Neural progenitor cell (in vitro differentiated cells): ENCODE data around the gene RAET1G. TPM values are rescaled to one million over a fixed set of nuclear protein-coding genes. Genes with fewer than 3 reads are reported as not detected.

Experiments
- DNase-seq: peaks from one replicate; pipeline ENCODE4 v3.0.0-alpha.2; 2016; ENCODE audit warnings: low spot score
- H2AFZ ChIP-seq: fragments of 200-600 bp; sonication (generic); replicated peaks from 2 replicates; pipeline ENCODE4 v1.6.1; 2016; ENCODE audit warnings: antibody characterized with exemption
- H3F3A ChIP-seq: fragments of 200-600 bp; sonication (generic); 2 replicates; pipeline ENCODE4 v1.6.1; 2016; ENCODE audit warnings: antibody characterized with exemption, low read depth
- H3K27ac ChIP-seq: fragments of 200-600 bp; sonication (generic); 2 replicates; pipeline ENCODE4 v1.5.1; 2016; ENCODE audit warnings: mild to moderate bottlenecking
- H3K27me3 ChIP-seq: fragments of 200-600 bp; sonication (generic); 2 replicates; pipeline ENCODE4 v1.6.1; 2016; ENCODE audit warnings: mild to moderate bottlenecking, moderate library complexity
- H3K36me3 ChIP-seq: fragments of 200-600 bp; sonication (generic); 2 replicates; pipeline ENCODE4 v1.5.1; 2016
- H3K4me1 ChIP-seq: fragments of 200-600 bp; sonication (generic); 2 replicates; pipeline ENCODE4 v1.6.1; 2016; ENCODE audit warnings: mixed run types
- H3K4me2 ChIP-seq: fragments of 200-600 bp; sonication (generic); 2 replicates; pipeline ENCODE4 v1.6.1; 2016
- H3K4me3 ChIP-seq: fragments of 200-600 bp; sonication (generic); 2 replicates; pipeline ENCODE4 v1.5.1; 2016
- H3K79me2 ChIP-seq: fragments of 200-600 bp; sonication (generic); 2 replicates; pipeline ENCODE4 v1.6.1; 2016; ENCODE audit warnings: low read depth
- H3K9ac ChIP-seq: fragments of 200-600 bp; sonication (generic); 2 replicates; pipeline ENCODE4 v1.6.1; 2016
- H3K9me3 ChIP-seq: fragments of 200-600 bp; sonication (generic); 2 replicates; pipeline ENCODE4 v1.5.1; 2016; ENCODE audit warnings: low read depth
- H4K20me1 ChIP-seq: fragments of 200-600 bp; sonication (generic); 2 replicates; pipeline ENCODE4 v1.6.1; 2016; ENCODE audit warnings: low read depth
- H3K27ac Mint-ChIP-seq: 3 replicates; pipeline ENCODE4 v1.8.0; 2021; ENCODE audit warnings: mixed read lengths
- H3K27me3 Mint-ChIP-seq: 2 replicates; pipeline ENCODE4 v1.8.0; 2022; ENCODE audit warnings: low read depth, mild to moderate bottlenecking, inconsistent platforms, moderate library complexity, mixed read lengths; ENCODE audit not compliant: insufficient read depth
- H3K36me3 Mint-ChIP-seq: 3 replicates; pipeline ENCODE4 v1.8.0; 2021; ENCODE audit warnings: mixed read lengths
- H3K4me1 Mint-ChIP-seq: 3 replicates; pipeline ENCODE4 v1.8.0; 2021; ENCODE audit warnings: mixed read lengths
- H3K4me3 Mint-ChIP-seq: 3 replicates; pipeline ENCODE4 v1.8.0; 2021; ENCODE audit warnings: mild to moderate bottlenecking, moderate library complexity, mixed read lengths
- H3K9me3 Mint-ChIP-seq: 3 replicates; pipeline ENCODE4 v1.8.0; 2020; ENCODE audit warnings: mixed read lengths
- EZH2 ChIP-seq: fragments of 200-600 bp; sonication (generic); IDR thresholded peaks from 2 replicates; pipeline ENCODE4 v1.6.1; 2017; ENCODE audit warnings: antibody characterized with exemption, mild to moderate bottlenecking, moderate library complexity
- EZH2phosphoT487 ChIP-seq: fragments of 200-600 bp; sonication (generic); IDR thresholded peaks from 2 replicates; pipeline ENCODE4 v1.6.1; 2017; ENCODE audit warnings: antibody characterized with exemption
- total RNA-seq: library from RNA; depleted of rRNA; stranded (reverse); fragments of >200 nt; gene quantifications from 2 replicates; pipeline ENCODE4 v1.2.3, GENCODE V29; 2015; ENCODE audit warnings: low replicate concordance
- TF ChIP-seq, protein P1 (sequence below): fragments of 200-600 bp; sonication (generic); IDR thresholded peaks from 2 replicates; pipeline ENCODE4 v1.5.1; 2017; ENCODE audit warnings: antibody characterized with exemption, mild to moderate bottlenecking

RAET1G gene
- total RNA-seq, 1 donor from 2014 or later = not detected

DNA sequence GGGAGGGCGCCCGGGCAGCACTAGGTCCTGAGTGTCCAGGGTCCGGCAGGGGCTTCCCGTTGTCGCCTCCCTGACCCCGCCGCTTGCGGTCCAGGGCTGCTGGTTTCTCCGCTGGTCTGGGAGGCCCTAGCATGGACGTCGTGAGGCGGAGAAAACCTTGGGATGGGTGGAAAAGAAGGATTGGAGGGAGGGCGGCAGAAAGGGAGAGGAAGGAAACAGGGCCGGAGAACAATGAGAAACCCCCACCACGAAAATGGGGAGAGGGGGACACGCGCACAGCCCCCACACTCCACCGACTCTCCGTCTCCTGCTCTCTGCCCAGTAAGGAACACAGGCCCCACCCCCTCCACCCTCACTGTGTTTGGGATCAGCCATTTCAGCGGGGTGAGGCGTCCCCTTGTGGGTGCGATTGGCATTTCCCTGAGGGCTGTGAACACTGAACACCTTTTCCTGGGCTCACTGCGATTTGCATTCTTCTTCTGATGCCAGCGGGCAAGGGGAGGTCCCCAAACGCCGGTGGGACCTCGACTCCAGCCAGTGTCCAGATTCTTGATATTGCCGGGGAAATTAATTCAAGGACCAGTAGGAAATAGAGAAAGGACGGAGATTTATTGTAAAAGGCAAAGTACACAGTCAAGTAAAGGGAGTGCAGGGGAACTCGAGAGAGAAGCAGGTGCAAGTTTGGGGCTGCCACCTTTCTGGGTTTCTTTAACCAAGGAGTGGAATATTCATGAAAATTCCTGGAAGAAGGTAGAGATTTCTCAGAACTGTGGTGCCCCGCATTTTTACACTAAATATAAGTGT lies 3.3 kb upstream of the RAET1G start:
- Mint-ChIP-seq H3K4me1 (peaks cover 11% of the 10 kb centered on the region), H3K36me3 (no peaks in the 10 kb centered on the region), H3K9me3 (peaks cover 9% of the 10 kb centered on the region), H3K27me3 (peaks cover 70% of the 10 kb centered on the region), H3K27ac (no peak overlapping the region), H3K4me3 (peak overlapping the region; percentile 86)
- no peak overlapping the region for H3K27ac ChIP-seq
- H3K4me3 ChIP-seq = peak overlapping the region; percentile 47
- H2AFZ ChIP-seq = peak overlapping the region; percentile 70
- TF ChIP-seq EZH2phosphoT487 (peak; percentile 23), EZH2 (peak; percentile 28)
- TF ChIP-seq, protein P1, sequence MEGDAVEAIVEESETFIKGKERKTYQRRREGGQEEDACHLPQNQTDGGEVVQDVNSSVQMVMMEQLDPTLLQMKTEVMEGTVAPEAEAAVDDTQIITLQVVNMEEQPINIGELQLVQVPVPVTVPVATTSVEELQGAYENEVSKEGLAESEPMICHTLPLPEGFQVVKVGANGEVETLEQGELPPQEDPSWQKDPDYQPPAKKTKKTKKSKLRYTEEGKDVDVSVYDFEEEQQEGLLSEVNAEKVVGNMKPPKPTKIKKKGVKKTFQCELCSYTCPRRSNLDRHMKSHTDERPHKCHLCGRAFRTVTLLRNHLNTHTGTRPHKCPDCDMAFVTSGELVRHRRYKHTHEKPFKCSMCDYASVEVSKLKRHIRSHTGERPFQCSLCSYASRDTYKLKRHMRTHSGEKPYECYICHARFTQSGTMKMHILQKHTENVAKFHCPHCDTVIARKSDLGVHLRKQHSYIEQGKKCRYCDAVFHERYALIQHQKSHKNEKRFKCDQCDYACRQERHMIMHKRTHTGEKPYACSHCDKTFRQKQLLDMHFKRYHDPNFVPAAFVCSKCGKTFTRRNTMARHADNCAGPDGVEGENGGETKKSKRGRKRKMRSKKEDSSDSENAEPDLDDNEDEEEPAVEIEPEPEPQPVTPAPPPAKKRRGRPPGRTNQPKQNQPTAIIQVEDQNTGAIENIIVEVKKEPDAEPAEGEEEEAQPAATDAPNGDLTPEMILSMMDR = peak; percentile 88
- H4K20me1 ChIP-seq = peaks cover 16% of the 10 kb centered on the region
- peak overlapping the region; percentile 76 for H3K4me2 ChIP-seq
- peaks cover 4% of the 10 kb centered on the region for H3F3A ChIP-seq
- H3K4me1 ChIP-seq = peaks cover 5% of the 10 kb centered on the region
- no peaks in the 10 kb centered on the region for H3K36me3 ChIP-seq
- no peaks in the 10 kb centered on the region for H3K79me2 ChIP-seq
- no peak overlapping the region for H3K9ac ChIP-seq
- peak; percentile 89 for DNase-seq
- no peaks in the 10 kb centered on the region for H3K9me3 ChIP-seq
- H3K27me3 ChIP-seq = peaks cover 100% of the 10 kb centered on the region

- peaks cover 70% of the 10 kb centered on the region for H3K27me3 Mint-ChIP-seq
- no peaks in the 10 kb centered on the region for H3K36me3 ChIP-seq
Measured at GRCh38 chr6:149925253-149925973, 2.5 kb upstream of the RAET1G start.

DNA sequence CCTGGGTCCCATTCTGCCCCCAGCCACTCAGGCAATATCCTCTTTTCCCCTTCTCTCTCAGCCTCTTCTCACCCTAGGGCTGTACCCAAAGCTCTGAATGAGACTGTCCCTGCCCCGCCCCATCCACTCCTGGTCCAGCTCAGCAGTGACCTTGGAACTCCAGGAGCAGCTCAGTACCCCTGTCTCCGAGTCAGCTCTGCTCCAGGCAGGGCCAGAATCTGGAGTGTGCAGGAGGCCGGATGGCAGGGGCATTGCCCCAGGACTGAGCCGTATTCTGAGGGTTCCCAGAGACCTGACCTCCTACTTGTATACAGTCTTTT lies 2.0 kb upstream of the RAET1G start:
- no peaks in the 10 kb centered on the region for H3K36me3 Mint-ChIP-seq
- H3K79me2 ChIP-seq = no peaks in the 10 kb centered on the region
- peak overlapping the region; percentile 81 for H3K4me3 Mint-ChIP-seq
- H3K4me2 ChIP-seq = peak overlapping the region; percentile 76
- no peak overlapping the region for H3K4me3 ChIP-seq
- peaks cover 4% of the 10 kb centered on the region for H3F3A ChIP-seq
- H3K27me3 Mint-ChIP-seq = peaks cover 65% of the 10 kb centered on the region
- DNase-seq = no peak
- H2AFZ ChIP-seq = no peak overlapping the region
- H3K9ac ChIP-seq = no peak overlapping the region
- TF ChIP-seq EZH2phosphoT487 (no peak), EZH2 (no peak)
- TF ChIP-seq, protein P1 = no peak
- H3K27me3 ChIP-seq = peaks cover 100% of the 10 kb centered on the region
- no peak overlapping the region for H3K27ac Mint-ChIP-seq
- peaks cover 16% of the 10 kb centered on the region for H4K20me1 ChIP-seq
- H3K27ac ChIP-seq = no peak overlapping the region
- peaks cover 11% of the 10 kb centered on the region for H3K4me1 Mint-ChIP-seq
- peaks cover 9% of the 10 kb centered on the region for H3K9me3 Mint-ChIP-seq
- H3K4me1 ChIP-seq = peaks cover 5% of the 10 kb centered on the region
- no peaks in the 10 kb centered on the region for H3K9me3 ChIP-seq
- H3K36me3 ChIP-seq = no peaks in the 10 kb centered on the region

More at GRCh38 chr6:149925253-149925973, 2.5 kb upstream of the RAET1G start:
- TF ChIP-seq EZH2phosphoT487 = peak; percentile 50
- TF ChIP-seq EZH2 = peak; percentile 59
- TF ChIP-seq, protein P1 = no peak
- no peaks in the 10 kb centered on the region for H3K79me2 ChIP-seq
- H3K27me3 ChIP-seq = peaks cover 100% of the 10 kb centered on the region
- H3K9me3 ChIP-seq = no peaks in the 10 kb centered on the region
- H3K27ac ChIP-seq = no peak overlapping the region
- H3K9me3 Mint-ChIP-seq = peaks cover 9% of the 10 kb centered on the region
- no peak overlapping the region for H3K27ac Mint-ChIP-seq
- H3K4me1 ChIP-seq = peaks cover 5% of the 10 kb centered on the region
- H3K4me3 ChIP-seq = peak overlapping the region; percentile 47
- peak overlapping the region; percentile 70 for H2AFZ ChIP-seq
- no peaks in the 10 kb centered on the region for H3K36me3 Mint-ChIP-seq
- no peak overlapping the region for H3K9ac ChIP-seq
- peak overlapping the region; percentile 76 for H3K4me2 ChIP-seq
- H3K4me1 Mint-ChIP-seq = peaks cover 11% of the 10 kb centered on the region
- peaks cover 4% of the 10 kb centered on the region for H3F3A ChIP-seq
- peak overlapping the region; percentile 86 for H3K4me3 Mint-ChIP-seq
- peaks cover 16% of the 10 kb centered on the region for H4K20me1 ChIP-seq
- peak; percentile 27 for DNase-seq
